ENCODE data around the gene NCS1.

The NCS1 gene

DNA sequence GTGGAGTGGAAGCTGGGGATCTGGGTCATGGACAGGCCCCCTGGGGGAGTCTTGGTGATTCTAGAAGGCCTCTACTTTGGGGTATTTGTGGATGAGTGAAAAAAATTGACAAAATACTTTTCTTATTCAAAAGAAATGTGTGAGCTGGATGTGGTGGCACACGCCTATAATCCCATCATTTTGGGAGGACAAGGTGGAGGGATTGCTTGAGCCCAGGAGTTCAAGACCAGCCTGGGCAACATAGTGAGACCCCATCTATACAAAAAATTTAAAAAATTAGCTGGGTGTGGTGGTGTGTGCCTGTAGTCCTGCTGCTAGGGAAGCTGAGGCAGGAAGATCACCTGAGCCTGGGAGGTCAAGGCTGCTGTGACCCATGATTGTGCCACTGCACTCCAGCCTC is 6.6 kb upstream of the NCS1 start:
- TF ChIP-seq EGR1 (IDR thresholded peaks at IDR 0.05) = no peak
- TF ChIP-seq TEAD4 (IDR thresholded peaks at IDR 0.05) = no peak
- TF ChIP-seq CEBPB (IDR thresholded peaks at IDR 0.05) = no peak
- TF ChIP-seq FOXM1 (IDR thresholded peaks at IDR 0.05; ENCODE audit: borderline replicate concordance, low read depth) = no peak
- TF ChIP-seq EP300 (IDR thresholded peaks at IDR 0.05; ENCODE audit: borderline replicate concordance) = no peak
- no peak for TF ChIP-seq USF1 (IDR thresholded peaks at IDR 0.05)
- TF ChIP-seq, protein P1, sequence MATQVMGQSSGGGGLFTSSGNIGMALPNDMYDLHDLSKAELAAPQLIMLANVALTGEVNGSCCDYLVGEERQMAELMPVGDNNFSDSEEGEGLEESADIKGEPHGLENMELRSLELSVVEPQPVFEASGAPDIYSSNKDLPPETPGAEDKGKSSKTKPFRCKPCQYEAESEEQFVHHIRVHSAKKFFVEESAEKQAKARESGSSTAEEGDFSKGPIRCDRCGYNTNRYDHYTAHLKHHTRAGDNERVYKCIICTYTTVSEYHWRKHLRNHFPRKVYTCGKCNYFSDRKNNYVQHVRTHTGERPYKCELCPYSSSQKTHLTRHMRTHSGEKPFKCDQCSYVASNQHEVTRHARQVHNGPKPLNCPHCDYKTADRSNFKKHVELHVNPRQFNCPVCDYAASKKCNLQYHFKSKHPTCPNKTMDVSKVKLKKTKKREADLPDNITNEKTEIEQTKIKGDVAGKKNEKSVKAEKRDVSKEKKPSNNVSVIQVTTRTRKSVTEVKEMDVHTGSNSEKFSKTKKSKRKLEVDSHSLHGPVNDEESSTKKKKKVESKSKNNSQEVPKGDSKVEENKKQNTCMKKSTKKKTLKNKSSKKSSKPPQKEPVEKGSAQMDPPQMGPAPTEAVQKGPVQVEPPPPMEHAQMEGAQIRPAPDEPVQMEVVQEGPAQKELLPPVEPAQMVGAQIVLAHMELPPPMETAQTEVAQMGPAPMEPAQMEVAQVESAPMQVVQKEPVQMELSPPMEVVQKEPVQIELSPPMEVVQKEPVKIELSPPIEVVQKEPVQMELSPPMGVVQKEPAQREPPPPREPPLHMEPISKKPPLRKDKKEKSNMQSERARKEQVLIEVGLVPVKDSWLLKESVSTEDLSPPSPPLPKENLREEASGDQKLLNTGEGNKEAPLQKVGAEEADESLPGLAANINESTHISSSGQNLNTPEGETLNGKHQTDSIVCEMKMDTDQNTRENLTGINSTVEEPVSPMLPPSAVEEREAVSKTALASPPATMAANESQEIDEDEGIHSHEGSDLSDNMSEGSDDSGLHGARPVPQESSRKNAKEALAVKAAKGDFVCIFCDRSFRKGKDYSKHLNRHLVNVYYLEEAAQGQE (IDR thresholded peaks at IDR 0.05; ENCODE audit: low read depth) = no peak
- TF ChIP-seq NFIC (IDR thresholded peaks at IDR 0.05) = no peak
- no peak for TF ChIP-seq TAF1 (IDR thresholded peaks at IDR 0.05; ENCODE audit: low read depth)
- no peak for TF ChIP-seq MAX (IDR thresholded peaks at IDR 0.05)
- TF ChIP-seq ZBTB7A (IDR thresholded peaks at IDR 0.05; ENCODE audit: low read depth) = no peak
- TF ChIP-seq RAD21 (IDR thresholded peaks at IDR 0.05; ENCODE audit: low read depth) = no peak
- TF ChIP-seq YY1 (IDR thresholded peaks at IDR 0.05; ENCODE audit: low read depth) = no peak
- TF ChIP-seq CREB1 (IDR thresholded peaks at IDR 0.05; ENCODE audit: low read depth) = no peak
- no peak for TF ChIP-seq TCF12 (IDR thresholded peaks at IDR 0.05; ENCODE audit: low read depth)

GRCh38 chr9:130166399-130166798 is 5.8 kb upstream of the NCS1 start:
- TF ChIP-seq EP300 (IDR thresholded peaks at IDR 0.05; ENCODE audit: borderline replicate concordance) = no peak
- no peak for TF ChIP-seq ZBTB7A (IDR thresholded peaks at IDR 0.05; ENCODE audit: low read depth)
- TF ChIP-seq CREB1 (IDR thresholded peaks at IDR 0.05; ENCODE audit: low read depth) = no peak
- no peak for TF ChIP-seq TAF1 (IDR thresholded peaks at IDR 0.05; ENCODE audit: low read depth)
- no peak for TF ChIP-seq USF1 (IDR thresholded peaks at IDR 0.05)
- TF ChIP-seq CEBPB (IDR thresholded peaks at IDR 0.05) = no peak
- TF ChIP-seq, protein P1 (IDR thresholded peaks at IDR 0.05; ENCODE audit: low read depth) = no peak
- no peak for TF ChIP-seq FOXM1 (IDR thresholded peaks at IDR 0.05; ENCODE audit: borderline replicate concordance, low read depth)
- TF ChIP-seq MAX (IDR thresholded peaks at IDR 0.05) = no peak
- no peak for TF ChIP-seq TCF12 (IDR thresholded peaks at IDR 0.05; ENCODE audit: low read depth)

DNA sequence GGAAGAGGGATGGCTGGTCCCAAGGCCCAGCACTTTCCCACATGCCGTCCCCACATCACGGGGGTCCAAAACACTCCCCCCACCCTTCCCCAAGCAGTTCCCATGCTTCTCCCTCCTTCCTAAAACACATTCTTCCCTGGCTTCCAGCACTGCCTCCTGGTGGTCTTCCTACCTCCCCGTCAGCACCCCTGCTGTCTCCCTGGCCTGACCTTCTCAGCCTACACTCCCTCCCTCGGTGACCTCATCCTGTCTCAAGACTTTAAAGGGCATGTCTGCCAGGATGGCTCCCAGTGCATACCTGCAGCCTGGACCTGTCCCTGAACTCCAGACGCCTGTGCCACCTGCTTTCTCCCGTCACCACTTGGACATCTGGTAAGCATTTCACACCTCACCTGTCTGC is 4.3 kb upstream of the NCS1 start:
- TF ChIP-seq TCF12 (IDR thresholded peaks at IDR 0.05; ENCODE audit: low read depth) (no peak), RAD21 (IDR thresholded peaks at IDR 0.05; ENCODE audit: low read depth) (peak; percentile 7; the same call in 1 of the 2 replicates), CEBPB (IDR thresholded peaks at IDR 0.05) (no peak)

- TF ChIP-seq ZBTB7A (IDR thresholded peaks at IDR 0.05; ENCODE audit: low read depth) (peak; percentile 38; the same call in 1 of the 2 replicates), TCF12 (IDR thresholded peaks at IDR 0.05; ENCODE audit: low read depth) (no peak)
These were observed 717 bp upstream of the NCS1 start for GRCh38 chr9:130171226-130172148.

DNA sequence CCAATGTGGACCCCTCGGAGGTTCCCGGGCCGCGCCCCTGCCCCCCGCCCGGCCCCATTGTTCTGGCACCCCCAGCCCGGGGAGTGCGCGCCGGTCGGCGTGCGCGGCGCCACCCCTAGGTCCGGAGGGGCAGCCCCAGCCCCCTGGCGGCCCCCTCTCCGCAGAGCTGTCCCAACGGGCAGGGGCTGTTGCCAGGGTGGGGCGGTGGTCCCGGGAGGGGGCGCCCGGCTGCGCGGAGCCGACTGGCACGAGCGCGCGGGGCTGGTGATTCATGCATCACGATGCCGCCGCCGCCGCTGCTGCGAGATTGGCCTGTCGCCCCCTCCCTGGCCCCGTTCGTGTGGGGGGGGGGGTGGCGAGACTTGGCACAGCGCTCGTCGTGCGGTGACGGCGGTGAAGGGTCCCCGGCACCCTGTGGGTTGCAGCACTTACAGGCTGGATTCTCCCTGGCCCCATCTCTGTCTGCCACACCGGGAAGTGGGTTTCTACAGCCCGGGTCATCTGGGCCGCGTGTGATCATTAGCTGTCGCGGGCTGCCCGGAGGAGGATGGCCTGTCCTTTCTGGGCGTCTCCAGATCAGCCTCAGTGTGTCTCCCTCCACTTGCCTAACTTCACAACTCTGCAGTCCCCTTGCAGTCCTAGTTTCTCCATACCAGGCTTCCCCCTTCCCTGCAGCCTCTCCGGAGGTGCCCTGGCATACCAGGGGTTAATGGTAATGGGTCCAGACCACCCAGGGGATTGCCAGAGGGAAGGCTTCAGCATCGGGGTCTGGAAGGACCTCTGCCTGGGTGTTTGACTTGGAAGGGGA is 858 bp downstream of the NCS1 start:
- TF ChIP-seq YY1 (IDR thresholded peaks at IDR 0.05; ENCODE audit: low read depth) (no peak), TCF12 (IDR thresholded peaks at IDR 0.05; ENCODE audit: low read depth) (no peak), RAD21 (IDR thresholded peaks at IDR 0.05; ENCODE audit: low read depth) (peak; percentile 2; the same call in 1 of the 2 replicates), ZBTB7A (IDR thresholded peaks at IDR 0.05; ENCODE audit: low read depth) (peak; percentile 81; the same call in 1 of the 2 replicates)

- TF ChIP-seq TAF1 (IDR thresholded peaks at IDR 0.05; ENCODE audit: low read depth) (no peak), YY1 (IDR thresholded peaks at IDR 0.05; ENCODE audit: low read depth) (no peak), TEAD4 (IDR thresholded peaks at IDR 0.05) (no peak), MAX (IDR thresholded peaks at IDR 0.05) (no peak), TCF12 (IDR thresholded peaks at IDR 0.05; ENCODE audit: low read depth) (no peak), NFIC (IDR thresholded peaks at IDR 0.05) (no peak), ZBTB7A (IDR thresholded peaks at IDR 0.05; ENCODE audit: low read depth) (no peak), FOXM1 (IDR thresholded peaks at IDR 0.05; ENCODE audit: borderline replicate concordance, low read depth) (no peak), EGR1 (IDR thresholded peaks at IDR 0.05) (no peak), CEBPB (IDR thresholded peaks at IDR 0.05) (no peak), CREB1 (IDR thresholded peaks at IDR 0.05; ENCODE audit: low read depth) (no peak), USF1 (IDR thresholded peaks at IDR 0.05) (no peak), RAD21 (IDR thresholded peaks at IDR 0.05; ENCODE audit: low read depth) (no peak), EP300 (IDR thresholded peaks at IDR 0.05; ENCODE audit: borderline replicate concordance) (no peak)
- TF ChIP-seq, protein P1 (IDR thresholded peaks at IDR 0.05; ENCODE audit: low read depth) = no peak
These were observed 1.4 kb downstream of the NCS1 start for GRCh38 chr9:130173666-130173983.

Measured in Ishikawa (cell line).